GM18951 (cell line): Measurements from ENCODE around the gene PCDHB13.
"Not testable (repeated sequence)": the region's sequence is repeated elsewhere in the genome, so short reads cannot be mapped to it uniquely, and the experiment has no call there.

Experiments used
- POLR2A ChIP-seq: IDR thresholded peaks from 4 replicates; pipeline ENCODE4 v1.6.1; 2011; ENCODE audit warnings: mild to moderate bottlenecking; ENCODE audit not compliant: insufficient read length, insufficient read depth; ENCODE audit errors: extremely low read depth
- in situ Hi-C: fragments of 300-500 bp; cut with MboI; formaldehyde crosslinking; loops from one replicate; pipeline ENCODE4 v1.12.0; 2022; ENCODE audit warnings: low sequenced_read_pairs, mixed read lengths, inconsistent platforms; ENCODE audit not compliant: unreplicated experiment

Gene PCDHB13

GRCh38 chr5:141234109-141234667 lies 20.5 kb downstream of the PCDHB13 start:
- in situ Hi-C loops, result no loop called here
- TF ChIP-seq POLR2A, result no peak

DNA sequence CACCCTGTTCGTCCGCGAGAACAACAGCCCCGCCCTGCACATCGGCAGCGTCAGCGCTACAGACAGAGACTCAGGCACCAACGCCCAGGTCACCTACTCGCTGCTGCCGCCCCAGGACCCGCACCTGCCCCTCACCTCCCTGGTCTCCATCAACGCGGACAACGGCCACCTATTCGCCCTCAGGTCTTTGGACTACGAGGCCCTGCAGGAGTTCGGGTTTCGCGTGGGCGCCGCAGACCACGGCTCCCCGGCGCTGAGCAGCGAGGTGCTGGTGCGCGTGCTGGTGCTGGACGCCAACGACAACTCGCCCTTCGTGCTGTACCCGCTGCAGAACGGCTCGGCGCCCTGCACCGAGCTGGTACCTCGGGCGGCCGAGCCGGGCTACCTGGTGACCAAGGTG lies 22.2 kb downstream of the PCDHB13 start:
- in situ Hi-C loops, result not testable (repeated sequence)

GRCh38 chr5:141236516-141237313 lies 23.0 kb downstream of the PCDHB13 start:
- in situ Hi-C loops, result no loop called here
- no peak for TF ChIP-seq POLR2A

- no peak for TF ChIP-seq POLR2A
- in situ Hi-C loops, result no loop called here
Measured at GRCh38 chr5:141241496-141241895, 27.8 kb downstream of the PCDHB13 start.

DNA sequence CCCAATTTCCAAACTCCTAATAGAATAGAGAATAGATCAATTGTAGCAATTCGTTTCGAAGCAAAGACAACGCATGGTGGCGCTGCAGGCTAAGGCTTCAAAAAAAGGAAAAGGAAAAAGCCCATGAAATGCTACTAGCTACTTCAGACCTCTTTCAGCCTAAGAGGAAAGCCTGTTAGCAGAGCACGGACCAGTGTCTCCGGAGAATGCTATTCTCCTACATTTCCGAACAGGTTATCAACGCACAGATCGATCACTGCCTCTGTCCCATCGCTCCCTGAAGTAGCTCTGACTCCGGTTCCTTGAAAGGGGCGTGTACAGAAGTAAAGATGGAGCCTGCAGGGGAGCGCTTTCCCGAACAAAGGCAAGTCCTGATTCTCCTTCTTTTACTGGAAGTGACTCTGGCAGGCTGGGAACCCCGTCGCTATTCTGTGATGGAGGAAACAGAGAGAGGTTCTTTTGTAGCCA lies 31.6 kb downstream of the PCDHB13 start, which contains the start of gene PCDHB15:
Gene PCDHB15, plus strand, starts transcription at position 146 of the 468 bp plus-strand sequence. Its CDS starts 184 bp downstream, at position 330.
- in situ Hi-C loops, result no loop called here
- TF ChIP-seq POLR2A, result no peak

GRCh38 chr5:141246971-141247370 lies 33.3 kb downstream of the PCDHB13 start:
- in situ Hi-C loops, result not testable (repeated sequence)

GRCh38 chr5:141247434-141247833 lies 33.7 kb downstream of the PCDHB13 start:
- in situ Hi-C loops, result not testable (repeated sequence)

GRCh38 chr5:141250576-141250975 lies 36.9 kb downstream of the PCDHB13 start:
- no peak for TF ChIP-seq POLR2A
- in situ Hi-C loops, result no loop called here

- in situ Hi-C loops, result no loop called here
- TF ChIP-seq POLR2A, result no peak
Measured at GRCh38 chr5:141258464-141258863, 44.7 kb downstream of the PCDHB13 start.

- in situ Hi-C loops, result no loop called here
- no peak for TF ChIP-seq POLR2A
Measured at GRCh38 chr5:141258948-141259347, 45.2 kb downstream of the PCDHB13 start.

GRCh38 chr5:141260458-141261237 lies 46.9 kb downstream of the PCDHB13 start:
- TF ChIP-seq POLR2A, result no peak
- in situ Hi-C loops, result no loop called here

GRCh38 chr5:141261238-141261546 lies 47.5 kb downstream of the PCDHB13 start:
- in situ Hi-C loops, result no loop called here
- no peak for TF ChIP-seq POLR2A
